Neutrophil (primary cell): ENCODE measurements around the gene VCP.

ENCODE experiments used
- H3K27ac ChIP-seq: fragments of 200-600 bp; sonication (generic); 2 replicates; pipeline ENCODE4 v1.5.1; 2016; ENCODE audit warnings: mild to moderate bottlenecking, moderate library complexity
- H3K27me3 ChIP-seq: fragments of 200-600 bp; sonication (generic); 2 replicates; pipeline ENCODE4 v1.6.0; 2016; ENCODE audit warnings: mild to moderate bottlenecking
- H3K36me3 ChIP-seq: fragments of 200-600 bp; sonication (generic); 2 replicates; pipeline ENCODE4 v1.5.1; 2017
- H3K4me1 ChIP-seq, 2 experiments: fragments of 200-600 bp in 1 of 2; sonication (generic) in 1 of 2; 1 replicate in 1 of 2; 2 replicates in 1 of 2; pipeline versions ENCODE4 v1.5.1 to v1.6.1; 2013 to 2016; ENCODE audit warnings: low read depth in 1 of 2, low read length in 1 of 2, mild to moderate bottlenecking in 1 of 2, moderate library complexity in 1 of 2; ENCODE audit not compliant: control insufficient read depth in 1 of 2, insufficient read depth in 1 of 2
- H3K4me3 ChIP-seq, 2 experiments: fragments of 200-600 bp in 1 of 2; sonication (generic) in 1 of 2; 1 replicate in 1 of 2; 2 replicates in 1 of 2; pipeline ENCODE4 v1.5.1; 2013 to 2016; ENCODE audit warnings: low read depth in 1 of 2, low read length in 1 of 2, mild to moderate bottlenecking in 1 of 2, moderate library complexity in 1 of 2
- H3K9me3 ChIP-seq: fragments of 200-600 bp; sonication (generic); 2 replicates; pipeline ENCODE4 v1.5.1; 2016
- CTCF ChIP-seq: fragments of 200-600 bp; sonication (generic); IDR thresholded peaks from 2 replicates; pipeline ENCODE4 v1.5.1; 2016; ENCODE audit warnings: antibody characterized with exemption

Gene VCP

GRCh38 chr9:35075358-35075757, 2.9 kb upstream of the VCP start:
- Histone ChIP-seq H3K36me3 (peaks cover 5% of the 10 kb centered on the region), H3K27me3 (no peaks in the 10 kb centered on the region), H3K4me1 (peaks cover 34 to 46% of the 10 kb centered on the region in 2 experiments), H3K9me3 (no peaks in the 10 kb centered on the region), H3K4me3 (no peak overlapping the region), H3K27ac (no peak overlapping the region)
- TF ChIP-seq CTCF = no peak

GRCh38 chr9:35074791-35075190, 2.4 kb upstream of the VCP start:
- Histone ChIP-seq H3K4me1 (peaks cover 40 to 46% of the 10 kb centered on the region in 2 experiments), H3K36me3 (peaks cover 5% of the 10 kb centered on the region), H3K9me3 (no peaks in the 10 kb centered on the region), H3K27ac (no peak overlapping the region), H3K27me3 (no peaks in the 10 kb centered on the region), H3K4me3 (no peak overlapping the region)
- no peak for TF ChIP-seq CTCF

- H3K9me3 ChIP-seq = no peaks in the 10 kb centered on the region
- H3K27me3 ChIP-seq = no peaks in the 10 kb centered on the region
- peaks cover 38 to 42% of the 10 kb centered on the region in 2 experiments for H3K4me1 ChIP-seq
- H3K36me3 ChIP-seq = peaks cover 5% of the 10 kb centered on the region
- TF ChIP-seq CTCF = no peak
- no peak overlapping the region for H3K27ac ChIP-seq
- H3K4me3 ChIP-seq = no peak overlapping the region
Measured at GRCh38 chr9:35074141-35074540, 1.7 kb upstream of the VCP start.

GRCh38 chr9:35073279-35073612, 821 bp upstream of the VCP start:
- Histone ChIP-seq H3K4me1 (peaks cover 30 to 33% of the 10 kb centered on the region in 2 experiments), H3K4me3 (peak overlapping the region; percentile 82 to 99), H3K27ac (peak overlapping the region; percentile 98), H3K27me3 (no peaks in the 10 kb centered on the region), H3K36me3 (peaks cover 7% of the 10 kb centered on the region), H3K9me3 (no peaks in the 10 kb centered on the region)
- no peak for TF ChIP-seq CTCF

GRCh38 chr9:35071814-35072460, 488 bp downstream of the VCP start:
- Histone ChIP-seq H3K27me3 (no peaks in the 10 kb centered on the region), H3K27ac (peak overlapping the region; percentile 98), H3K9me3 (no peaks in the 10 kb centered on the region), H3K4me3 (peak overlapping the region; percentile 82 to 99), H3K36me3 (peaks cover 20% of the 10 kb centered on the region), H3K4me1 (peaks cover 25 to 30% of the 10 kb centered on the region in 2 experiments)
- peak; percentile 32 for TF ChIP-seq CTCF
